Fibroblast of lung (primary cell): ENCODE data around the gene DTWD2.

ENCODE experiments used
- CTCF ChIP-seq, 2 donors: IDR thresholded peaks in 1 of 2; conservative IDR thresholded peaks in 1 of 2; 1 replicate in 1 of 2; 2 replicates in 1 of 2; pipeline ENCODE4 v1.5.1; 2011 to 2012; ENCODE audit warnings: low read length in 2 of 2, control low read depth in 1 of 2, inconsistent platforms in 1 of 2, low read depth in 1 of 2, mild to moderate bottlenecking in 1 of 2
- EZH2 ChIP-seq: IDR thresholded peaks from 2 replicates; pipeline ENCODE4 v1.5.1; 2012; ENCODE audit warnings: low read length, control low read depth, mild to moderate bottlenecking; ENCODE audit errors: missing control alignments

- TF ChIP-seq CTCF (conservative IDR thresholded peaks at IDR 0.05 in 1 of 2, IDR thresholded peaks at IDR 0.05 in 1 of 2; ENCODE audit: low read depth in 1 of 2, low read length in 2 of 2) (no peak), EZH2 (no peak)
These were observed 32.9 kb upstream of the DTWD2 start for GRCh38 chr5:119021149-119021732.
